ENCODE results near the gene GLIPR1. TPM values are rescaled to one million over a fixed set of nuclear protein-coding genes. Genes with fewer than 3 reads are reported as not detected.

Gene GLIPR1
- total RNA-seq, 1 donor from 2014 or later = 5.8 TPM

DNA sequence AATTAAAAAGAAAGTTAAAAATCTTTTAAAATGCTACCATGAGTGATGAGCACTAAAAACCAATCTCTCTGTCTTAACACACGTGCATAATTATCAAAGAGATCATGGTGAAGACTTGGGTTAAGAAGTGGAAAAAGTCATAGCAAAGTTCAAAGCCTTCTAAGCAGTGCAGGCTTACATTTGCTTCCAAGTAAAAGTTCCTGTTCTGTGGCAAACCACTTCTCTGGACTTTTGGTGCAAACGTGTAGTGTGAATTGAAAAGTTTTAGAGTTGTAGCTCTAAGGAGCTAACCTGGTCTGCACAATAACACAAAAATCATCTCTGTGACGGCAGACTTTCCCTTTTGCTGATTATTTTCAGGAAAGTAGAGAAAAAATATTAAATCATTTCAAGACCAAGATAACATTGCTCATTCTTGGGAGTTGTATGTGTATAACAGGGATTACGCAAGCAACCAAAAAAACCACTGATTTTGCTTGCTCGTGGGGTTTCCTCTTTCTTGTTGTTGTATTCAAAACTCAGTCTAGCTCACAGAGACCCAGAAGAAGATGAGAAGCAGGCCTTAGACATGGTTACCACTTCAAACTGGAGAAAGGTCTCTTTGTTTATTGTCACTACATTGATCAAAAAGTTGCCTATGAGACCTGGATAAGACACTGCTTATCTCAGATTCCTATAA, 2.3 kb upstream of the GLIPR1 start:
- no peak for TF ChIP-seq CTCF (IDR thresholded peaks at IDR 0.05; ENCODE audit: insufficient read depth, low read length, severe bottlenecking)
- FAIRE-seq (no peak), DNase-seq (ENCODE audit: low read depth) (peak; percentile 42)
- no peak overlapping the region for H3K4me3 ChIP-seq (ENCODE audit: low read depth, low read length)
- H3K36me3 ChIP-seq (ENCODE audit: control insufficient read depth, insufficient read depth, low read length) = no peaks in the 10 kb centered on the region
- H3K27me3 ChIP-seq (ENCODE audit: control insufficient read depth, insufficient read depth, low read length) = no peaks in the 10 kb centered on the region

GRCh38 chr12:75479963-75480461, 543 bp upstream of the GLIPR1 start:
- no peaks in the 10 kb centered on the region for H3K36me3 ChIP-seq (ENCODE audit: control insufficient read depth, insufficient read depth, low read length)
- no peak for FAIRE-seq
- no peak for TF ChIP-seq CTCF (IDR thresholded peaks at IDR 0.05; ENCODE audit: insufficient read depth, low read length, severe bottlenecking)
- peak; percentile 37 for DNase-seq (ENCODE audit: low read depth)
- no peak overlapping the region for H3K4me3 ChIP-seq (ENCODE audit: low read depth, low read length)
- H3K27me3 ChIP-seq (ENCODE audit: control insufficient read depth, insufficient read depth, low read length) = no peaks in the 10 kb centered on the region

DNA sequence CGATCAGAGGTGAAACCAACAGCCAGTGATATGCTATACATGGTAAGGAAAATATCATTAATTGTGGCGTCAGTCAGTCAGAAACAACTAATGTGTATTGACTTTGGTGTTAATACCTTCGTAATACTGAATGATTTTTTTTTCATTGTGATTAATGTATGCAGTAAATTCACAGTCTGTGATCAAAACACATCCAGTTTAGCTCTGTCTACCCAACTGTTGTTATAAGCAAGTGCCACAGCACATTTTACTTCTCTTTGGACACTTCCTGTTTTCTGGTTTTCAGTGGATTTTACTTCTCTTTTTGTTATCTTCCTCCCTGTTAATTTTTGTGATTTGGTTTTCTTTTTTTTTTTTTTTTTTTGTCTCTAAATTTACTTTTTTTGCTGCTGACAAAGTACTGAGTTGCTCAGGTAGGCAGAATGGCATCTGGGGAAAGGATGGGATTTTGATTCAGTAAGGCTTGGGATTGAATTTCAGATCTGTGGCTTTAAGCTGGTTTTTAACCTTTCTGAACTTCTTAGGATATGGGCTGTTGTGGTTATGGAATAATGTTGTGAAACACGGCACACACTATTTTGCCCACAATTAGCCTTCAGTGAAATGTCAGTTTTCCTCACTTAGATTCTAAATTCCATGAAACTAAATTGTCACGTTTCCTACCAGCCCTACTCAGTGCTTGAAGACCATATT, 604 bp downstream of the GLIPR1 start:
- FAIRE-seq = no peak
- peak overlapping the region; percentile 20 for H3K4me3 ChIP-seq (ENCODE audit: low read depth, low read length)
- TF ChIP-seq CTCF (IDR thresholded peaks at IDR 0.05; ENCODE audit: insufficient read depth, low read length, severe bottlenecking) = no peak

GRCh38 chr12:75481774-75482173, 1.2 kb downstream of the GLIPR1 start:
- H3K36me3 ChIP-seq (ENCODE audit: control insufficient read depth, insufficient read depth, low read length) = peaks cover 2% of the 10 kb centered on the region
- no peak for FAIRE-seq
- H3K27me3 ChIP-seq (ENCODE audit: control insufficient read depth, insufficient read depth, low read length) = no peaks in the 10 kb centered on the region
- DNase-seq (ENCODE audit: low read depth) = peak; percentile 48
- TF ChIP-seq CTCF (IDR thresholded peaks at IDR 0.05; ENCODE audit: insufficient read depth, low read length, severe bottlenecking) = no peak
- H3K4me3 ChIP-seq (ENCODE audit: low read depth, low read length) = no peak overlapping the region

More for the DNA sequence above, 604 bp downstream of the GLIPR1 start:
- DNase-seq (ENCODE audit: low read depth) = no peak
- no peaks in the 10 kb centered on the region for H3K27me3 ChIP-seq (ENCODE audit: control insufficient read depth, insufficient read depth, low read length)
- H3K36me3 ChIP-seq (ENCODE audit: control insufficient read depth, insufficient read depth, low read length) = peaks cover 2% of the 10 kb centered on the region

GRCh38 chr12:75482646-75483045, 2.1 kb downstream of the GLIPR1 start:
- Histone ChIP-seq H3K36me3 (ENCODE audit: control insufficient read depth, insufficient read depth, low read length) (peaks cover 2% of the 10 kb centered on the region), H3K4me3 (ENCODE audit: low read depth, low read length) (no peak overlapping the region), H3K27me3 (ENCODE audit: control insufficient read depth, insufficient read depth, low read length) (no peaks in the 10 kb centered on the region)
- FAIRE-seq = no peak
- TF ChIP-seq CTCF (IDR thresholded peaks at IDR 0.05; ENCODE audit: insufficient read depth, low read length, severe bottlenecking) = no peak
- DNase-seq (ENCODE audit: low read depth) = no peak
